ENCODE measurements around the gene PTEN.
"Not testable (repeated sequence)": the region's sequence is repeated elsewhere in the genome, so short reads cannot be mapped to it uniquely, and the experiment has no call there.

Gene PTEN

DNA sequence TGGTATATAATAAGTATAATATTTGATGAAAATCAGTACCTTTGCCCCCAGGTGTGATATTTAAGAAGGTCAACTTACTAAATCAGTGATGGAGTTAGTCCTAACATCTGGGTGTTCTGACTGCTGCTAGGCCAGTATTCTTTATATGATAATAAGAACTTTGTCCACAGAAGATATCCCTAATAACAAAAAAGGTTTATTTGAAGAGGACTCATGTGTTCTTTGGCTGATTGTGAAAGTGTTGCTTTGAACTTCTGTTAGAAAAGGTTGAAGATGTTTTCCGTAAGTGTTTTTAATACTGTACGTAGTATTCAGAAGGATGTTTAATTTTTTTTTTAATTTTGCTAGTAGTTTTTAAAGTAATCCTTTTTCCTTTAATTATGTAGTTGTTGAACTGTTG lies 10.2 kb downstream of the PTEN start:
- no peak for DNase-seq

DNA sequence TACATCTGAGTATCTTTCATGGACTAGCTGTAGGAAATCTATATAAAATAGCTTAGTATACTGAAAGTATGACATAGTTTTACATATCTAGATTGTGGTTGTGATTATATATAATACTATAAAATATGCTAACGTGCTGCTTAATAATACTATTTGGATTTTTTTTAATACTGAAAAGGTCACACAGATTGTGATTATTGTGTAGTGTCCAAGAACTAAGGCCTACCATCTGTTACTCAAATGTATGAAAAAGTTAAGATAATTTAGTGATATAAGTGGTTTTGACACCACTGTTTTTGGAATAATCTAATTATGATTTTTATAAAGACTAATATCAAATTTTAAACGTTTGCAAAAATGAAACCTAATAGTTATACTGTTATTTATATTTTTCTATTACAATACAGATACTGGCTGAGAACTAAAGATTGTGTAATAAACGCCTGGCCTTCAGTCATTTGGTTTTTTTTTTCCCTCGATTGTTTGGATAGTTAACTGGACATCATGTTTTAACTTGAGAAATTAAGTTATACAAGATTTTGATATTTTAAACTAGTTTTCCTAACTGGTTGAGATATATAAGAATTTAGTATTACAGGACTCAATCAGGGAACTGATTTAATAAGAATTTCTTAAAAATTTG lies 12.6 kb downstream of the PTEN start:
- no peak for DNase-seq

DNA sequence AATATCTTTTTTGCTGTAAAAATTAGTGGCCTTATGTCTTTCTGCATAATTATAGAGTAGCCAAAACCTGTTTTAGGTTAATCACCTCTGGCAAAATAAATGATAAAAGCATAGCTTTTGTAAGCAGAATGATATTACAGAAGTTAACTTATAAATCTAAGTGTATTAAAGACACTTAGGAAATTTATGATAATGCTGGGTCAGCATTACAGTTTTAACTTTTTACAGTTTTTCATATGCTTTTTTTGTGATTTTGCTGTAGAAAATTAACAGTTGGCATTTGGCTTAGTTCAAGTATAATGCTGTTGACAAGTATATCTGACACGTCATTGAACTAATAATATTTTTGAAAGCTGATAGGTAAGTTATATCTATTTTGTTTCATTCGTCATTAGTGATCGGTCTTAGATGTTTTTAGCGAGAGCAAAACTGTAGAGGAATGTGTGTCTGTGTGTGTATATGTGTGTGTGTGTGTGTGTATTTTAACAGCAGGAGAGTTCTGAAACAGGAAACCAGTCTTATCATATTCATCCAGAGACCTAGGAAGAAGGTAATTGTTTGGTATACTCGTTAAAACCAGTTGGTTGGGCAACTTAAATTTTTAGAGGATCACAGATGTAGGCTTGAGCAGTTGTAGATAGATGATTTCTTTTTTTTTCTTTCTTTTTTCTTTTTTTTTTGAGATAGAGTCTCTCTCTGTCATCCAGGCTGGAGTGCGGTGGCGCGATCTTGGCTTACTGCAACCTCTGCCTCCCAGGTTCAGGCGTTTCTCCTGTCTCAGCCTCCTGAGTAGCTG lies 15.4 kb downstream of the PTEN start:
- no peak for DNase-seq

DNA sequence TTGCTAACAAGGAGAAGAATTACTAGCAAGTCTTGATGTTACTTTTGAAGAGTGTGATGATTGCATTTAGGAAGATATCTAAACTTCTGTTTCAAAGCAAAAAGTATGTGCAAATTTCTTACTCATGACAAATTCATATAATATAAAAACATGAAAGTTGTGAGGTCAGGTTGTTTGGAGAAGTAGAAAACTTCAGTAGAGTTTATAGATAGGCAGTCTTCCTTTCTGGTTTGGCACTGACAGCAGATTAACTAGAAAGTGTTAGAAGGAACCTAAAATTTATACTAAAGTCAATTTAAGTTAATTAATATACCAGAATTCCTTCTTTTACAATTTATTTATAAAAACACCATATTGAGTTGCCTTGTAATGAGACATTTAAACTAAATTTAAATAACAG lies 16.9 kb downstream of the PTEN start:
- no peak for DNase-seq

DNA sequence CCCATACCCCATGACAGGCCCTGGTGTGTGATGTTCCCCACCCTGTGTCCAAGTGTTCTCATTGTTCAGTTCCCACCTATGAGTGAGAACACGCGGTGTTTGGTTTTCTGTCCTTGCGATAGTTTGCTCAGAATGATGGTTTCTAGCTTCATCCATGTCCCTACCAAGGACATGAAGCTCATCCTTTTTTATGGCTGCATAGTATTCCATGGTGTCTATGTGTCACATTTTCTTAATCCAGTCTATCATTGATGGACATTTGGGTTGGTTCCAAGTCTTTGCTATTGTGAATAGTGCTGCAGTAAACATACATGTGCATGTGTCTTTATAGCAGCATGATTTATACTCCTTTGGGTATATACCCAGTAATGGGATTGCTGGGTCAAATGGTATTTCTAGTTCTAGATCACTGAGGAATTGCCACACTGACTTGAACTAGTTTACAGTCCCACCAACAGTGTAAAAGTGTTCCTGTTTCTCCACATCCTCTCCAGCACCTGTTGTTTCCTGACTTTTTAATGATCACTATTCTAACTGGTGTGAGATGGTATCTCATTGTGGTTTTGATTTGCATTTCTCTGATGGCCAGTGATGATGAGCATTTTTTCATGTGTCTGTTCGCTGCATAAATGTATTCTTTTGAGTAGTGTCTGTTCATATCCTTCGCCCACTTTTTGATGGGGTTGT lies 18.1 kb downstream of the PTEN start:
- DNase-seq = not testable (repeated sequence)

DNA sequence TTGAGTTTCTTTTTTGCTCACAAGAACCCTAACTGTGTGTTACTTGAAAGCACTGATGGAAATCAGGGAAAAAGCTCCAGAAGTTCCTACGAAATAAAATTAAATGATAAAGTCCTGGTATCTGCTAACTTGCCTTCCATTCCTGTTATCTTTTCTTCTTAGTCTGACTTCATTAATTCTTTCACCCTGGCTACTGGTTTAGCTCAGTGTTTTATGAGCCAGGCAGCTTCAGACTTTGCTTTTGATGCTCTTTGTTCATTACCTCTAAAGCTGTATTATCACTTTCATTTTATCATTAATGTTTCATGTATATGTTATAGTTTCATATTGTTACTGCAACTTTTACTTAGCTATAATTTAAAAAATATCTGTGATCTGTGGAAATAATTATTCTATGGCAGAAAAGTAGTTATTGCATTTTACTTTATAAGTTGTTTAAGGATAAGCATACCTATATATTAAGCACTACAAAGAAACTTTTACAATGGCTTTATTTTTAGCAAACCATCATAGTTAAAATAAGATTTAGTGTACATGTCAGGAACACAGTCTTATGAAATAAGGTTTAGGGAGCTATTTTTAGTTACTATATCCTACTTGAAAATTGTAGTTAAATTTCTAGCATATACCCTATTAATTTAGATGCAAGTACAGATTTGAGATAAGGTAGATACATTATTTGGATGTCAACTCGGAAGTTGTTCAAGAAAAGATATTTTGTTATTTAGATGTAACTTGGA lies 19.3 kb downstream of the PTEN start:
- no peak for DNase-seq

DNA sequence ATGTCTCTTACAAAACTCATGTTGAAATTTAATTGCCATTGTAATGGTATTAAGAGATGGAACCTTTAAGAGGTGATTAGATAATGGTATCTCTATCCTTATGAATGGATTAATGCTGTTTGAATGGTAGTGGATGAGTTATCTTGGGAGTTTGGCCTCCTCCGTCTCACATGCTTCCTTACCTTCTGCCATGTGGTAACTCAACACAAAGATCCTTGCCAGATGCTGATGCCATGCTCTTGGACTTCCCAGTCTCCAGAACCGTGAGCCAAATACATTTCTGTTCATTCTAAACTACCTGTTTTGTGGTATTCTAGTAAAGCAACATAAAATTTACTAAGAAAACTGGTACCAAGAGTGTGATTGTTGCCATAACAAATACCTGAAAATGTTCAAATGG lies 23.2 kb downstream of the PTEN start:
- no peak for DNase-seq

DNA sequence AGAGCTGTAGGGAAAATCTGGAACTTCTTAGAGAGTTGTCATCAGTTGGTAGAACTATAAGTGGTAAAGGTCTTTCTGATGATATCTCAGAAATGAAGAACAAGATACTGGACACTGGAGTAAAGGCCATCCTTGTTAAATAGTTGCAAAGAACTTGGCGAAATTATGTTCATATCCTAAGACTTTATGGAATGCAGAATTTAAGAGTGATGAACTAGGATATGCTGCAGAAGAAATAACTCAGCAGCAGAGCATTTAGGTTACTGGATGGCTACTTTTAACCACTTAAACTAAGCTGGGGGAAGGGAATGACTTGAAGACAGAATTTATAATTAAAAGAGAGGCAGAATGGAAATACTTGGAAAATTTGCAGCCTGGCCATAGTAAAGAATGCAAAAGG lies 23.7 kb downstream of the PTEN start:
- DNase-seq = no peak

DNA sequence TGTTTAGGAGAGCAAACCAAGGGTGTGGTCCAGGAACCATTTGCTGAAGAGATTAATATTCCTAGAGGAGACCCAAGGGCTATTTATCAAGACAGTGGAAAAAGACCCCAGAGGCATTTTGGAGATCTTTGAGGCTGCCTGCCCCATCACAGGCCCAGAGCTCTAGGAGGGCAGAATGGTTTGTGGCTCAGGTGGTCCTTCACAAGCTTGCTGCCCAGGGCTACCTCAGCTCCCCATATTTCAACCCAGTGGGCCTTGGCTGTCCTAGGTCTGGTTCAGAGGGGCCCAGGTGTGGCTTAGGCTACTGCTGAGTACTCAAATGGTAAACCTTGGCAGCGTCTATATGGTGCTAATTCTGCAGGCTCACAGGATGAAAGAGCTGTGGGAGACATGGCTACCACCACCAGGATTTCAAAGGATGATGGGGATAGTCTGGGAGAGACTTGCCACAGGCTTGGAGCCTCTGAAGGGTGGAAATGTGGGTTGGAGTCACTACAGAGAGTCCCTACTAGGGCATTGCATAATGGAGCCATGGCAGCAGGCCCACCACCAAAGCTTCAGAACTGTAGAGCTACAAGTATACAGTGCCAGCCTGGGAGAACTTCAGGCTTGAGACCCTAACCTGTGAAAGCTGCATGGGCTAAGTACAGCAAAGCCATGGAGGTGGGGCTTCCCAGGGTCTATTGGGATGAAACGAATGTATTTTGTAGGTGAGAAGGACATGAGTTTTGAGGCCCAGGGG lies 24.3 kb downstream of the PTEN start:
- DNase-seq = no peak

DNA sequence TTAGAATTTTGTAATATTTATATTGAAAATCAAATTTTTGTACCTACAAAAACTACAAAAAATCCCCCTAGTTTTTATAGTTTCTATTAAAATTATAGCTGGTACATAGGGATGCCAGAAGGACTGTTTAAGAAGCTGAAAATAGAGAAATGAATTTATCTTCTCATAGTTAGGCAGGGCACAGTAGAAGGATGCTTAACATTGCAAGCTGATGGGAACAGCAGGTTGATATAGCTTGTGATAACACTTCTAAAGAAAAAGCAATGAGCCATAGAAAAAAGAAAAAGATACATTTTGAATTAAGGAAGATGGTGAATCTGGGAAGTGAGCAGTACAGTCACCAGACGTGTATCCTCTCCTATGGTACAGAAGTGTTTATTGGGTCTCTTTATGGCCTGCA lies 32.0 kb downstream of the PTEN start:
- no peak for DNase-seq

DNA sequence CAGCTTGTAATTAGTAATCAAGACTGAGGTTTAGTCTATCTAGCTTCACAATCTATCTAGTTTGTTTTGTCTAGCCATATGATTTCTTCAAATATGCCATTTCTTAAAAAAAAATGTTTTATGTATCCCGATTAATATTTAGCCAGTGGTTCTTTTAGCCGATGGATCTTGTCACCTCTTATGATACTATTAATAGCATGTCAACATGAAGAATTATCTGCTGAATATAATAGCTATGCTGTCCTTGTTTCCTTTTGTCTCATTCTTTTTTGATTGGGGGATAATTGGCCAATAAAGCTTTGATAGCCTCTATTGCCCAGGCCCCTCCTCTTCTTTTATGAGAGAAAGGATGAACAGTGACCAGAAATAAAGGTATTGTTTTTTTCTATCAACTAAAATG lies 32.8 kb downstream of the PTEN start:
- DNase-seq = no peak

DNA sequence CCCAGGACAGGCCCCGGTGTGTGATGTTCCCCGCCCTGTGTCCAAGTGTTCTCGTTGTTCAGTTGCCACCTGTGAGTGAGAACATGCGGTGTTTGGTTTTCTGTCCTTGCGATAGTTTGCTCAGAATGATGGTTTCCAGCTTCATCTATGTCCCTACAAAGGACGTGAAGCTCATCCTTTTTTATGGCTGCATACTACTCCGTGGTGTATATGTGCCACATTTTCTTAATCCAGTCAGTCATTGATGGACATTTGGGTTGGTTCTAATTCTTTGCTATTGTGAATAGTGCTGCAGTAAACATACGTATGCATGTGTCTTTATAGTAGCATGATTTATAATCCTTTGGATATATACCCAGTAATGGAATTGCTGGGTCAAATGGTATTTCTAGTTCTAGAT lies 34.5 kb downstream of the PTEN start:
- not testable (repeated sequence) for DNase-seq

DNA sequence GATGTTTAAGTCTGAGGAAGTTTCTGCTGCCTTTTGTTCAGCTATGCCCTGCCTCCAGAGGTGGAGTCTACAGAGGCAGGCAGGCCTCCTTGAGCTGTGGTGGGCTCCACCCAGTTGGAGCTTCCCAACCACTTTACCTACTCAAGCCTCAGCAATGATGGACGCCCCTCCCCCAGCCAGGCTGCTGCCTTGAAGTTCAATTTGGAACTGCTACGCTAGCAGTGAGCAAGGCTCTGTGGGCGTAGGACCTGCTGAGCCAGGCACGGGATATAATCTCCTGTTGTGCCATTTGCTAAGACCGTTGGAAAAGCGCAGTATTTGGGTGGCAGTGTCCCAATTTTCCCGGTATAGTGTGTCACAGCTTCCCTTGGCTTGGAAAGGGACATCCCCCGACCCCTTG lies 40.0 kb downstream of the PTEN start:
- DNase-seq = not testable (repeated sequence)

DNA sequence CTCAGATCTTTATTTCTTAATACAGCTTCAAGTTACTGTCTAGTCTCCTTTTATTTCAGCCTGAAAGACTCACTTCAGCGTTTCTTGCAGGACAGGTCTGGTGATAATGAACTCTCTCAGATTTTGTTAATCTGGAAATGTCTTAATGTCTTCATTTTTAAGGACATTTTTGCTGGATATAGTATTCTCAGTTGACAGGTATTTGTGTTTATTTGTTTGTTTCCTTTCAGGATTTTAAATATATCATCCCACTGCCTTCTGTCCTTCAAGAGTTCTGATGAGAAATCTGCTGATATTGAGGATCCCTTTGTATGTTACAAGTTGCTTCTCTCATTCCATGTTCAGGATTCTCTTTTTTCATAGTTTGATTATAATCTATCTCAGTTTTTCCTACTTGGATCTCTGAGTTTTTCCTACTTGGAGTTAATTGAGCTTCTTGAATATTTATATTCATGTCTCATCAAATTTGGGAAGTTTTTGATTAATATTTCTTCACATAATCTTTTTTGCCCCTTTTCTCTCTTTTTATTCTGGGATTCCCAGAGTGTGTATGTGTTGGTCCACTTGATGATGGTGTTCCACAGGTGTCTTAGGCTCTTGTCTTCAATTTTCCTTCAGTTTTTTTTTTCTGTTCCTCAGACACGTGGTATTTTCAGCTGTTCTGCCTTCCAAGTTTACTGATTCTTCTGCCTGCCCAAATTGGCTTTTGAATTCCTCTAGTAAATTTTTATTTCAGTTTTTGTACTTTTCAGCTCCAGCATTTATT lies 49.9 kb downstream of the PTEN start:
- no peak for DNase-seq

DNA sequence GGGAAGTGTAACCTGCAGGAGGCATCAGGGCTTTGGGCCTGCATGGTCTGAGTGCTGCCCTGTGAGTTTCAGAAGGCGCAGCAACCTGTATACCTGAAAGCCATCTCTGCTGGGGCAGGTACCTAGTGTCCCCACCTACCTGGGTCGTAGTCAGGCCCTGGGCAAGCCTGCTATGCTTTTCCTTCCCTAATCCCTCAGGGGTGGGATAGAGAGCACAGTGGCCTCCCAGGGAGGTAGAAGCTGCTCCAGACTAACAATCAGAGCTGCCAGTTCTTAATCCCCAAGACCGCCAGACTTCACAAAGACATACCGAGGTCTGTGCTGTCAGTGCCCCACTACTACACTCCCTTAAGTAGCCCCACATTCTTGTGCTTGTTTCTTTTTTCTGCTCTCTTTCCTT lies 52.0 kb downstream of the PTEN start:
- no peak for DNase-seq

DNA sequence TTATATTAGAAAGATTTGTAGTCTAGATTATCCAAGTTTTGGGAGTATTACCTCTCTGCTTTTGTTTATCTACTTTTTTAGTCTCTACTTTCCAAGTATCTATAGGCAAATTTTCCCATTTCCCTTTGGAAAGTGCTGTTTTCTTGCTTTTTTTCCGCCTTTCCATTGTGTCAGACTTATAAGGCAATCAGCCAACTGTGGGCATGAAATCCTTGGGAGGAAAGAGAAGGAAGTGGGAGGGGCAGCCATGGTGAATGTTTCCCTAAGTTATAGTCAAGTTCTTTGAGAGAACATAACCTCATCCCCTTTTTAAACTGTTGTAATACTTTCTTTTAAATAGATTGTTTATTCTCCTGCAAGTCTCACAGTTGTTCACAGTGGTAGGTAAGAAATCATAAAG lies 52.6 kb downstream of the PTEN start:
- no peak for DNase-seq

DNA sequence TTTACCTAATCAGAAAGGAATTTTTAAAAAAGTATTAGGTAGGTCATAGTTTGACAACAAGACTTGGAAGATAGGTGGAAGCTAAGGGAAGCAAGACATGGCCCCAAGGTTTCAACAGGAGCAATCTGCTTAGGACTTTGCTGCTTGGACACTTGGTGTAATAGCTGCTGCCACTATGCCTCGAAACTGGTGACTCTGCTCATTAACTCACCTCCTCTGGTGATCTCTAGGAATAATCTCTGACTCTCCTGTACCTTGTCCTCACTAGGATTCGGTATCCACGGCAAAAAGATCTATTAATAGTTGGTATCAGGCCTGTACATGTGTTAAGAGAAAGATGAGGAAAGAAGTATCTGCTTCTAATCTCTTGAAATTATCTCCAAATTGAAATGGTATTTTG lies 53.1 kb downstream of the PTEN start:
- DNase-seq = no peak

DNA sequence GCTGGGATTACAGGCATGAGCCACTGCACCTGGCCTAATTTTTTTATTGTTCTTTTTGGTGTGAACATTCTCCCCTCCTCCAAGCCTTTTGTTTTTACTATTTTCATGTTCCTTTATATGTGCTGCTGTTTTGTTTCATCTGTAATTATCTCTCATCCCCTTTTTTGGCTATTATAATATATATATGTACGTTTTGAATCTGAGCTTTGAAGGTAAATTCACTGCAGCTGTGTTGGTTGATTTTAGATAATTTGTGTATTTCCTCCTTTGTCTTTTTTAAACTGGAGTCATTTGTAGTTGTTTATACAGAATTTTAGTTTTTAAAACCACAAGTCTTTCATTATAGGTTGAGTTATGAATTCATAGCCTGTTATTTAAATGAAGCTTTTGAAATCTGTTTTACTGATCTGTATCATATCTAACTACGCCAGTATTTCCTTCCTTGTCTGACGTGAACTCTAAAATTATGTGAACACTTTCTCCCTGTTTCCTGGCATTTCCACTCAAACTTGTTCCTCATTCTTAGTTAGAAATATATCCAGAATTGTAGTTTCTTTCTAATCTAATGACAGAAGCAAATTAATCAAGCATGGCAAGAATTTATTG lies 54.9 kb downstream of the PTEN start:
- DNase-seq = no peak

DNA sequence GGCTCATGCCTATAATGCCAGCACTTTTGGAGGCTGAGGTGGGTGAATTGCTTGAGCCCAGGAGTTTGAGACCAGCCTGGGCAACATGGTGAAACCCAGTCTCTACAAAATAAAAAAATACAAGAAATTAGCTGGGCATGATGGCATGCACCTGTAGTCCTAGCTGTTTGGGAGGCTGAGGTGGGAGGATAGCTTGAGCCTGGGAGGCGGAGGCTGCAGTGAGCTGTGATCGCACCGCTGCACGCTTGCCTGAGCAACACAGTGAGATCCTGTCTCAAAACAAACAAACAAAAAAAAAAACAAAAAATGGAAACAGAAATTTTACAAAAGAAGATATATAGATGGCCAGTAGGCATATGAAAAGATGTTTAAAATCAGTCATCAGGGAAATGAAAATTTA lies 57.1 kb downstream of the PTEN start:
- DNase-seq = no peak

DNA sequence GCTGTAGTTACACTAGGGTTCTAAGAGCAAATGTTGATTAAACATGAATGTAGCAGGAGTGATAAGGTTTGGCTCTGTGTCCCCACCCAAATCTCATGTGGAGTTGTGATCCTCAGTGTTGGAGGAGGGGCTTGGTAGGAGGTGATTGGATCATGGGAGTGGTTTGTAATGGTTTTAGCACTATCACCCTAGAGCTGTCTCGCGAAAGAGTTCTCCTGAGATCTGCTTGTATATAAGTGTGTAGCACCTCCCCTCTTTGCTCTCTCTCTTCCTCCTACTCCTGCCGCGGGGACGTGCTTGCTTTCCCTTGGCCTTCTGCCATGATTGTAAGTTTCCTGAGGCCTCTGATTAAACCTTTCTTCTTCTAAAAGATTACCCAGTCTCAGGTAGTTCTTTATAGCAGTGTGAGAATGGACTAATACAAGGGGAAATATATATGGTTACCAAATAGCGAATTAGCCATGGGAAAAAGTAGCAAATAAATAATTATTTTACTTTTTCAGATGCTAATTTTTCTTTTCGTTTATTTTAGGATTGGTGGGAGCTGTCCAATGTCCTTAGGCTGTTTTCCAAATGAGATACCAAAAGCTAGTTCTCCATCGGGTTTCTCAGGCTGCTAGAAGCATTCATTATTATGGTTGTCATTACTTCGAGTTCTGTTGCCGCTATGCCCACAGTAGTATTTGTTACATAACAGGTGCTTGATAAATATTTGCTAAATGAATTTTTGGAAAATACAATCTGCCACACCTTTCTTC lies 58.7 kb downstream of the PTEN start:
- no peak for DNase-seq

DNA sequence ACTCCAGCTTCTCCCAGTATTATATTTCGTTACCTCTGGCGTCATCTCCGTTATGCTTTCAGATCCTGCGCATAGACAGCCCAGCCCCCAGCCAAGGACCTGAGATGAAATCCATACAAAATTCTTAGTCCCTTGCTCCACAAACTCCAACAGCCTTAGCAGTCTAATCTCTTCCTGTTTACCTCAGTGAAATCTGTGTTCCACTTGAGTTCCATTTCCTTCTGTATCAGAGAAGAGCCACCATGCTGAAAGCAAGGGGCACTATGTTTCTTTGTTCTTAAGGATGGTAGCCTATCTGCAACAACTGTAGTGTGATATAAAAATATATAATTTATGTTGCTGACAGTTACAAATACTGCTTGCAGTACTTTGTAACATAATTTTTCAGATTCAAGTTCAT lies 59.8 kb downstream of the PTEN start:
- no peak for DNase-seq
